Umbilical cord (tissue), 2 donors: ENCODE data around the gene KIF21A. TPM values are rescaled to one million over a fixed set of nuclear protein-coding genes. Genes with fewer than 3 reads are reported as not detected.
"Not testable (repeated sequence)": the region's sequence is repeated elsewhere in the genome, so short reads cannot be mapped to it uniquely, and the experiment has no call there.

Experiments
- DNase-seq: peaks from one replicate; pipeline ENCODE4 v3.0.0-alpha.2; 2015; ENCODE audit warnings: low spot score
- total RNA-seq: library from RNA; depleted of rRNA; stranded (reverse); fragments of >200 nt; gene quantifications from one replicate; pipeline ENCODE4 v1.2.3, GENCODE V29; 2014; ENCODE audit warnings: low replicate concordance; ENCODE audit not compliant: insufficient read depth

Gene KIF21A
- 6.7 TPM for total RNA-seq

DNA sequence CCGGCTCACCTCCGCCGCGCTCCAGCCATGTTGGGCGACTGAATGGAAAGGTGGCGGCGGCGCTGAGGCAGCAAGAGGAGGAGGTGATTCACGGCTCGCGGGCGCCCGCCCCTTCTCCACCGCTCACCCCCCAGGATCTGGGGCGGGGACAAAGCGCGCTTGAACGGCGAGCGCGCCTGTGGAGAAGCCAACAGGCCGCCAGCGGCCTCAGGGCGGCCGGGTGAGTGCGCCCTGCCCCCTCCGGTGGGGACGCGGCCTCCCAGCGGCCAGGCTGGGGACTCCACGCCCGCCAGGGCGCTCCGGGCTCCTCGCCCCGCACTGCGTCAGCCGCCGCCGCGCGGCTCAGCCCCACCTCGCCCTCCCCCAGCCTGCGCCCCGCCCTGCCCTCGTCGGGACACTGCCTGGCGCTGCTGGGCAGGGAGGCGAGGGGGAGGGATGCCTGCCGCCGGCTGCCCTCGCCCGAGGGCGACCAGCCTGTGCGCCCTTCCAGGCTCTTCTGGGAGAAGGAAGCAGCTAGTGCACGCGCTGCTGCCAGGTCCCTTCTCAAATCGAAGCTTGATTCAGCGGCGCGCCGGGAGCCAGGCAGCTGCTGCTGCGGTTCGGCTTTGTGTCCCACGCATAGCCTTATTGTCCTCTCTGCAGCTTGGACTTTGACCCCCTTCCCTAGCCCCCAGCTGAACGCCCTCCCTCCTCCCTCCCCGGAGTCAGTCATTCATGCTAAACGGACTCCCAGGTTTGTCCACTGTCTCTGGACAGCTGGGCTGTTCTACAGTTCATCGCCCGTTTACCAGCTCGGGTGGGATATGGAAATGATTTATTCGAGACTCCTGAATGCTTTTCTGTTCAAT is at the start of gene KIF21A:
KIF21A (minus strand) TSS at position 40 of the 848 bp plus-strand sequence. CDS start 150 bp downstream, outside the sequence.
- peak; percentile 88 for DNase-seq

DNA sequence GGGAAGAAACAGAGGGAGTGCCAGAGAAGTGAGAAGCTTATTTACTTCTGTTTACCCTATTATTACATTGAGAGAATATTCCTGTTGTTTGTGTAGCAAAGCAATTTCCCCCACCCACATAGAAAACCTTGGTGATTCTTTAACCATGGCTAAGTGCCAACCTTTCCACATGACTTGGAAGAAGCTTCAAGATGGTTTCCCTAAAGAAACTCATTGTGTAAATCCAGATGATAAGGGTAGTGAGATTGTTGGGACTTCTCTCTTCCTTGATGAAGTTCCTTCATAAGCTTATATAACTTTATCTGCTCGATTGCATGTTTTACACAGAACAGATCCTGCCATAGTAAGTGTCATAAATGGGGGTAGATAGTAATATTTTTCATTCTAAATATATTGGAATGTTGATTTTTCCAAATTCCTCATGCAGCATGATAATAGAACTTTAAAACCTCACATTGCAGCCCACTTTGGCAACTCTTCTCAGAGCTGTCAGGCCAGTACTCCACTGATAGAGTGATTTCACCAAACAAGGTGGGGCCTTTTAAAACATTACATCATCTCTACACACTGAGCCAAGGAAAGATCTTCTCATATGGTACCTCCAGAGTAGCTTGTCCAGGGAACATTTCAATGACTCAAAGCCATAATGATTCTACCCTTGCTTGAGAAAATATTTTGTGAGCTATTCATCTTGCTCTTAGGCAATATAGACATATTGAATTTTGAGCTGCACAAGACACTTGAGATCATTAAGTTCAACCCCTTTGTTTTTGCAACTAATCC is 47.8 kb upstream of the KIF21A start:
- DNase-seq = no peak

GRCh38 chr12:39483597-39483996 is 40.7 kb upstream of the KIF21A start:
- no peak for DNase-seq

GRCh38 chr12:39483042-39483441 is 40.1 kb upstream of the KIF21A start:
- DNase-seq = no peak

GRCh38 chr12:39476894-39477293 is 34.0 kb upstream of the KIF21A start:
- DNase-seq = no peak

DNA sequence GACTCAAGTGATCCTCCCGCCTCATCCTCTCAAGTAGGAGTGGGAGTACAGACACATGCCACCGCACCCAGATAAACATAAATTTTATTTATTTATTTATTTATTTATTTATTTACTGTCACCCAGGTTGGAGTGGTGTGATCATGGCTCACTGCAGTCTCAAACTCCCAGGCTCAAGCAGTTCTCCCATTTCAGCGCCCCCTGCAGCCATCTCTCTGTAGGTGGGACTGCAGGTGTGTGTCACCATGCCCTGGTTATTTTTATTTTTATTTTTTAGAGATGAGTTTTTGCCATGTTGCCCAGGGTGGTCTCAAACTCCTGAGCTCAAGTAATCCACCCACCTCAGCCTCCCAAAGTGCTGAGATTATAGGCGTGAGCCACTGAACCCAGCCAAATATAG is 33.2 kb upstream of the KIF21A start:
- DNase-seq = no peak

DNA sequence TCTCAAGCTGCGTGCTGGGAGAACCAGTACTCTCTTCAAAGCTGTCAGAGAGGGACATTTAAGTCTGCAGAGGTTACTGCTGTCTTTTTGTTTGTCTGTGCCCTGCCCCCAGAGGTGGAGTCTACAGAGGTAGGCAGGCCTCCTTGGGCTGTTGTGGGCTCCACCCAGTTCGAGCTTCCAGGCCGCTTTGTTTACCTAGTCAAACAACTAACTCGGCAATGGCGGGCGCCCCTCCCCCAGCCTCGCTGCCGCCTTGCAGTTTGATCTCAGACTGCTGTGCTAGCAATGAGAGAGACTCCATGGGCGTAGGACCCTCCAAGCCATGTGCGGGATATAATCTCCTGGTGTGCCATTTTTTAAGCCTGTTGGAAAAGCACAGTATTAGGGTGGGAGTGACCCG is 32.2 kb upstream of the KIF21A start:
- not testable (repeated sequence) for DNase-seq

- peak; percentile 9 for DNase-seq
Measured at GRCh38 chr12:39467432-39467870, 24.5 kb upstream of the KIF21A start.

DNA sequence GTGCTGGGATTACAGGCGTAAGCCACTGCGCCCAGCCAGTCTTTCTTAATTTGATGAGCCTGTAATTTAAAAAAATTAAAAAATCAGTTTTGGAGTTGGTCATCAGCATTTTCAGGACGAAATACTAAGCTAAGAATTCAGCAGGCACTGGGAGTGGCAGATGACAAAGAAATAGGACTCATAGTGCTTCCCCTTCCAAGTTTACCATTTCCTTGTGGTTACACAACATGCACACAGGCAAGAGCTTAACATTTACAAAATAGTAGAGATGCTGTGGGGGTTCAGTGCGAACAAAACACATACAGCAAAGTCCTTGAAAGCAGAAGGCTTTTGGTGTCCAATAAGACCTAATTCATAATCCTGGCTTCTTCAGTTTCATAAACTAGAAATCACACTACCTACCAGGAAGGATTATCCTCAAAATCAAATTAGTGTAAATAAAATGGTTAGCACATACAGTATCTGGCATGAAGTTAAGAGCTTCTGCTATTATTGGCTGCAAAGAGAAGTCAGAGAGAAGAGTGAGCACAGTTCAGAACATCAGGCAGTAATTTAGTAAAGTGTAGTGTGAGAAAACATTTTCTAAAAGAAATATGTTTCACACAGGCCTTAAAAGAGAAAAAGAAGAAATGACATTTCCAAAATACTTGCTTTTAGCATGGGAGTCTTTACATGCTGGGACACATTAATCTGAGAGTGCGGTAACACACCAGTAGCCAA is 22.2 kb upstream of the KIF21A start:
- DNase-seq = no peak

- no peak for DNase-seq
Measured at GRCh38 chr12:39461059-39461458, 18.1 kb upstream of the KIF21A start.

GRCh38 chr12:39459027-39459434 is 16.1 kb upstream of the KIF21A start:
- no peak for DNase-seq

- no peak for DNase-seq
Measured at GRCh38 chr12:39451977-39452376, 9.1 kb upstream of the KIF21A start.

- DNase-seq = no peak
Measured at GRCh38 chr12:39448038-39448437, 5.1 kb upstream of the KIF21A start.

- no peak for DNase-seq
Measured at GRCh38 chr12:39443929-39444209, 949 bp upstream of the KIF21A start.

- no peak for DNase-seq
Measured at GRCh38 chr12:39442831-39443080, 164 bp downstream of the KIF21A start.

DNA sequence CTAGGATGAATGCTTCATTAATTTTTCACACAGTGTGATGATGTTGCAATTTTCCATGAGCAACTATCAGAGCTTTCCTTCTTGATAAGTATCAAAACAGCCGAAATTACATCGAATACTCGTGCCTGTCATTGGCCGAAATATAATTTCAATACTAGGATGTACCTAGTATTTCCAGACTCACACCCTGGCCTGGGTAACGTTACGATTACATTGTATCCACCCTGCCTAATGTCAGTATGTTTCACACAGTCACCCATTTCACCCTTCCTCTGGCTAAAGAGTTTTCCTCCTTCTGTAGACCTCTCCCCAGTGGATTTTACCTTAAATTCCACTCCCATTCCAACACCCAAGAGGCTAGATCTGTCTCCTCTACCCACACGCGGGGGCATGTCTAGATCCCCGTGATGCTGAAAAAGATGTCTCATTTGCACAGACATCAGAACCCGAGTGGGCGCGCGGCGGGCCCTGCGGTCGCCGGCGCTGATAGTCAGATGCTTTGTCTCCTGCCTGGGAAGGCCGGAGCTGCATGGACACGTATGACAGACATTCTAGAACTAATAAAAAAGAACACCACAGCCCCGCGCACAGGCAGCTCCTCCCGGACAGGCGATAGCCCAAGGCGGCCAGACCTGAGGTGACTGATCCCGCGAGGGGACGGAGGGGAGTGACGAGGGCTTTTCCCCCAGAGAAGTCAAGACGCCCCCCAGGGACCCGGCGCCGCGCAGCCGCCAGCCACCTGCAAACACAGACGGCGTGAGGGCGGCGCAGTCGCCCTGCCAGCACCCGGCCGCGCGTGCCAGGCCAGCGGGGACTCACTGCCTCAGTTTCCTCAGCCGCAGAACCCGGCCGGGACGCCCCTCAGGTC is 723 bp downstream of the KIF21A start:
- DNase-seq = peak; percentile 29

DNA sequence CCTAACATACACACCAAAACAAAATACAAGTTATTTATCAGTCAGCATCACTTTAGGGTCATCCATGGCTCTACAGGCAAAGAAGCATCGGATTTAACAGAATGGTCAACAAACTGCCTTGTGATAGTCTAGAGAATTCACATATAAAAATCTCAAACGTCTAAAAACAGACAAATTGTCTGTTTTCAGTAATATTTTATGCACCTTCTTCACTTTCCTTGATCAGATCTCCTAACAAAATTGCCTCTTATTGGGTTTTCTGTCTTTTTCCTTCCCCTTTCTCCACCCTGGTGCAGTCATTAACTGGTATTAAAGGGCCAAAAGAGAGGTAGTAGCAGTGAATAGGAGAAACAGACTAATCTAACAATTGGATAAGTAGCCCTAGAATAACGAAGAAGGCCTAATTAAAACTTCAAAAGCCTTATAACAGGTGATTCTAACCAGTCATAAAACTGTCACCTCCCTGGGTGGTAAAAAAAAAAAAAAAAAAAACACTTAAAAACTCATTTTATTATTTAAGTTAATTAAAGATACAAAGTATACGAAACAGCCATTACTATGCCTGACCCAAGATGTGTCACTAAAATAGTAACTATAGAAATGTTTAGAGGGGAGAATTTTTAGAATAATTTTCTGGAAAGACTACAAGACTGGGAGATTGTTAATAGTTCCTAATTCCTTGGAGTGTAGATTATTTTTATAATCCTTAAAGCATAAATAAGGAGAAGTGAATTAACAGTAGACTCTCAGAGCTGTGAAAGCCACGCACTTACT is 1.5 kb downstream of the KIF21A start:
- no peak for DNase-seq

DNA sequence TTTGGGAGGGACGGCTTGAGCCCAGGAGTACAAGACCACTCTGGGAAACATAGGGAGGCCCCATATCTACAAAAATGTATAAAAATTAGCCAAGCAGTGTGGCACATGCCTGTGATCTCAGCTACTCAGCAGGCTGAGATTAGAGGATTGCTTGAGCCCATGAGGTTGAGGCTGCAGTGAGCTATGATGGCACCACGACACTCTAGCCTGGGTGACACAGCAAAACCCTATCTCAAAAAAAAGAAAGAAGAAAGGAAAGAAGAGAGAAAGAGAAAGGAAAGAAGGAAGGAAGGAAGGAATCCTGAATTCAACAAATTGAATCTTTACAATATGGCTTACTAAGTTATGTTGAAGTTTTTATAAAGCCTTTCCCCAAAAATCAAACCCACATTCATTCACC is 2.1 kb downstream of the KIF21A start:
- no peak for DNase-seq

GRCh38 chr12:39440101-39440500 is 2.8 kb downstream of the KIF21A start:
- DNase-seq = no peak

DNA sequence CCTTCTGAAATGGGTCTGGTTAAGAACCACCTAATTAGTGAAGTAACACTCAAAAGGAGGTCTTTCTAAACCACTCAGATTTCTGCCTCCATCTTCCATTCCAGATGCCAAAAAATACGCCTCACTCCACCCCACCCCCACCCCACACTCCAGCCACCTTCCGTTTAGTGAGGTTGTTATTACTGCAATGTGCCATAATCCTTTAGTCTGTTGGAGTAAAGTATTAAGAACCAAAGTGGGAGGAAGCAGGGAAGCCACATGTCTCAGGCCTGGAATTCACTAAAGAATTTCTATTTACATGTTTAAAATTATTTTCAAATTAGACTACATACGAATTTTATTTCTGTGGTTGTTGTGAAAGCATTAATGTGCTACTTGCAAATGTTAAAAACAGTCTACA is 7.4 kb downstream of the KIF21A start:
- no peak for DNase-seq

GRCh38 chr12:39431797-39432196 is 11.1 kb downstream of the KIF21A start:
- DNase-seq = no peak
